Measurements from ENCODE around the gene CCDC28B. TPM values are rescaled to one million over a fixed set of nuclear protein-coding genes. Genes with fewer than 3 reads are reported as not detected.

The CCDC28B gene
- total and polyA plus RNA-seq, 2 of the 13 experiments (the other 11 are each of a cell fraction or from before 2014, with no cell fraction given), result 2.6 to 3.5 TPM

DNA sequence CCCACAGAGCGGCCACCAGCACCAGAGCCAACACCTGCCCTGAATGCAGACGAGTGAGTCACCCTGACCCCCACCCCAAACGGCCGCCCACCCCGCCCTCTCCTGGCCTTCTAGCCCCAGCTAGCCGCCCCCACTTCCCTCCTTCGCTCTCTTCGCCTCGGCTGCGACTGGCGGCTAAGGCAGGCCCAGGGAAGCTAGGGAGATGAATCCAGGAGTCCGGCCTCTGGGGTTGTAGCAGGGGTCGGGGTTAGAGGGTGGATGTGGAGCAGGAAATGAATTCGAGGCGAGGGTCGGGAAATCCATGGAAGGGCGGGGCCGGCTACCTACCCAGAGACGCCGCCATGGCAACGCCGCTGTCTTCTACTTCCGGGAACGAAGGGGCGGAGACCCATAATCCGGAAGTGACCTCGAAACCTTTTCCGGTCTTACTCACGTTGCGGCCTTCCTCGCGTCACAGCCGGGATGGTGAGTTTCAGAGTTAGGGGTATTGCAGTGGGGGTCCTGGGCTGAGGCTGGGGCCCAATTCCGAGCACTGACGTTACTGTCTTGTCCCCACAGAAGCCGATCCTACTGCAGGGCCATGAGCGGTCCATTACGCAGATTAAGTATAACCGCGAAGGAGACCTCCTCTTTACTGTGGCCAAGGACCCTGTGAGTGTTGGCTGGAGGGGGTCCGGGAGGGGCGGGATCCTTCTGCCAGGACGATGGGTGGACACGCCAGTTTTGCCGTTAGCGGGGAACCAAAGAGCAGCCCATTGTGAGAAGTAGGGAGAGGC, 21.8 kb downstream of the CCDC28B start, which contains the start of the genes EIF3I and TMEM234 (continued):
- TF ChIP-seq, protein P1, sequence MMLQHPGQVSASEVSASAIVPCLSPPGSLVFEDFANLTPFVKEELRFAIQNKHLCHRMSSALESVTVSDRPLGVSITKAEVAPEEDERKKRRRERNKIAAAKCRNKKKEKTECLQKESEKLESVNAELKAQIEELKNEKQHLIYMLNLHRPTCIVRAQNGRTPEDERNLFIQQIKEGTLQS (CRISPR knock-in tag; IDR thresholded peaks at IDR 0.05), result no peak
- TF ChIP-seq FOXC1 (CRISPR knock-in tag; IDR thresholded peaks at IDR 0.05; ENCODE audit: borderline replicate concordance), result no peak
- peak; percentile 98 for TF ChIP-seq SAP130 (CRISPR knock-in tag; IDR thresholded peaks at IDR 0.05; ENCODE audit: low read depth)
- TF ChIP-seq, protein P2, sequence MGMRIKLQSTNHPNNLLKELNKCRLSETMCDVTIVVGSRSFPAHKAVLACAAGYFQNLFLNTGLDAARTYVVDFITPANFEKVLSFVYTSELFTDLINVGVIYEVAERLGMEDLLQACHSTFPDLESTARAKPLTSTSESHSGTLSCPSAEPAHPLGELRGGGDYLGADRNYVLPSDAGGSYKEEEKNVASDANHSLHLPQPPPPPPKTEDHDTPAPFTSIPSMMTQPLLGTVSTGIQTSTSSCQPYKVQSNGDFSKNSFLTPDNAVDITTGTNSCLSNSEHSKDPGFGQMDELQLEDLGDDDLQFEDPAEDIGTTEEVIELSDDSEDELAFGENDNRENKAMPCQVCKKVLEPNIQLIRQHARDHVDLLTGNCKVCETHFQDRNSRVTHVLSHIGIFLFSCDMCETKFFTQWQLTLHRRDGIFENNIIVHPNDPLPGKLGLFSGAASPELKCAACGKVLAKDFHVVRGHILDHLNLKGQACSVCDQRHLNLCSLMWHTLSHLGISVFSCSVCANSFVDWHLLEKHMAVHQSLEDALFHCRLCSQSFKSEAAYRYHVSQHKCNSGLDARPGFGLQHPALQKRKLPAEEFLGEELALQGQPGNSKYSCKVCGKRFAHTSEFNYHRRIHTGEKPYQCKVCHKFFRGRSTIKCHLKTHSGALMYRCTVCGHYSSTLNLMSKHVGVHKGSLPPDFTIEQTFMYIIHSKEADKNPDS (CRISPR knock-in tag; IDR thresholded peaks at IDR 0.05), result no peak
- peak; percentile 96 for TF ChIP-seq ELF1 (CRISPR knock-in tag; IDR thresholded peaks at IDR 0.05)
- TF ChIP-seq HNRNPL (IDR thresholded peaks at IDR 0.05; ENCODE audit: low read depth, low read length), result no peak
- no peak for TF ChIP-seq GTF2F1 (IDR thresholded peaks at IDR 0.05; ENCODE audit: low read length)
- peak; percentile 98 for TF ChIP-seq NR2C2 (CRISPR knock-in tag; IDR thresholded peaks at IDR 0.05; ENCODE audit: borderline replicate concordance)
- TF ChIP-seq, protein P3, sequence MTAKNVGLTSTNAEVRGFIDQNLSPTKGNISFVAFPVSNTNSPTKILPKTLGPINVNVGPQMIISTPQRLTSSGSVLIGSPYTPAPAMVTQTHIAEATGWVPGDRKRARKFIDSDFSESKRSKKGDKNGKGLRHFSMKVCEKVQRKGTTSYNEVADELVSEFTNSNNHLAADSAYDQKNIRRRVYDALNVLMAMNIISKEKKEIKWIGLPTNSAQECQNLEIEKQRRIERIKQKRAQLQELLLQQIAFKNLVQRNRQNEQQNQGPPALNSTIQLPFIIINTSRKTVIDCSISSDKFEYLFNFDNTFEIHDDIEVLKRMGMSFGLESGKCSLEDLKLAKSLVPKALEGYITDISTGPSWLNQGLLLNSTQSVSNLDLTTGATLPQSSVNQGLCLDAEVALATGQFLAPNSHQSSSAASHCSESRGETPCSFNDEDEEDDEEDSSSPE (CRISPR knock-in tag; IDR thresholded peaks at IDR 0.05), result no peak
- no peak for TF ChIP-seq ATF7 (IDR thresholded peaks at IDR 0.05)
- TF ChIP-seq ATF7 (CRISPR knock-in tag; IDR thresholded peaks at IDR 0.05), result no peak; the same call in 1 of the 2 replicates
- no peak for TF ChIP-seq ONECUT2 (CRISPR knock-in tag; IDR thresholded peaks at IDR 0.05)
- TF ChIP-seq, protein P4, sequence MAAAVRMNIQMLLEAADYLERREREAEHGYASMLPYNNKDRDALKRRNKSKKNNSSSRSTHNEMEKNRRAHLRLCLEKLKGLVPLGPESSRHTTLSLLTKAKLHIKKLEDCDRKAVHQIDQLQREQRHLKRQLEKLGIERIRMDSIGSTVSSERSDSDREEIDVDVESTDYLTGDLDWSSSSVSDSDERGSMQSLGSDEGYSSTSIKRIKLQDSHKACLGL (CRISPR knock-in tag; IDR thresholded peaks at IDR 0.05), result peak; percentile 28; the same call in 1 of the 2 replicates
- no peak for TF ChIP-seq ZNF205 (CRISPR knock-in tag; IDR thresholded peaks at IDR 0.05)
- TF ChIP-seq ATM (IDR thresholded peaks at IDR 0.05; ENCODE audit: borderline replicate concordance), result no peak
- TF ChIP-seq IRF2 (CRISPR knock-in tag; IDR thresholded peaks at IDR 0.05), result peak; percentile 48; the same call in 1 of the 2 replicates
- no peak for TF ChIP-seq SETDB1 (CRISPR knock-in tag; IDR thresholded peaks at IDR 0.05; ENCODE audit: borderline replicate concordance)
- 0 out of 2 replicates have a peak, but pooled peaks have one; percentile 31 for TF ChIP-seq NFATC3 (CRISPR knock-in tag; IDR thresholded peaks at IDR 0.05)
- TF ChIP-seq ZNF530 (CRISPR knock-in tag; IDR thresholded peaks at IDR 0.05; ENCODE audit: low read depth), result no peak
- TF ChIP-seq, protein P5, sequence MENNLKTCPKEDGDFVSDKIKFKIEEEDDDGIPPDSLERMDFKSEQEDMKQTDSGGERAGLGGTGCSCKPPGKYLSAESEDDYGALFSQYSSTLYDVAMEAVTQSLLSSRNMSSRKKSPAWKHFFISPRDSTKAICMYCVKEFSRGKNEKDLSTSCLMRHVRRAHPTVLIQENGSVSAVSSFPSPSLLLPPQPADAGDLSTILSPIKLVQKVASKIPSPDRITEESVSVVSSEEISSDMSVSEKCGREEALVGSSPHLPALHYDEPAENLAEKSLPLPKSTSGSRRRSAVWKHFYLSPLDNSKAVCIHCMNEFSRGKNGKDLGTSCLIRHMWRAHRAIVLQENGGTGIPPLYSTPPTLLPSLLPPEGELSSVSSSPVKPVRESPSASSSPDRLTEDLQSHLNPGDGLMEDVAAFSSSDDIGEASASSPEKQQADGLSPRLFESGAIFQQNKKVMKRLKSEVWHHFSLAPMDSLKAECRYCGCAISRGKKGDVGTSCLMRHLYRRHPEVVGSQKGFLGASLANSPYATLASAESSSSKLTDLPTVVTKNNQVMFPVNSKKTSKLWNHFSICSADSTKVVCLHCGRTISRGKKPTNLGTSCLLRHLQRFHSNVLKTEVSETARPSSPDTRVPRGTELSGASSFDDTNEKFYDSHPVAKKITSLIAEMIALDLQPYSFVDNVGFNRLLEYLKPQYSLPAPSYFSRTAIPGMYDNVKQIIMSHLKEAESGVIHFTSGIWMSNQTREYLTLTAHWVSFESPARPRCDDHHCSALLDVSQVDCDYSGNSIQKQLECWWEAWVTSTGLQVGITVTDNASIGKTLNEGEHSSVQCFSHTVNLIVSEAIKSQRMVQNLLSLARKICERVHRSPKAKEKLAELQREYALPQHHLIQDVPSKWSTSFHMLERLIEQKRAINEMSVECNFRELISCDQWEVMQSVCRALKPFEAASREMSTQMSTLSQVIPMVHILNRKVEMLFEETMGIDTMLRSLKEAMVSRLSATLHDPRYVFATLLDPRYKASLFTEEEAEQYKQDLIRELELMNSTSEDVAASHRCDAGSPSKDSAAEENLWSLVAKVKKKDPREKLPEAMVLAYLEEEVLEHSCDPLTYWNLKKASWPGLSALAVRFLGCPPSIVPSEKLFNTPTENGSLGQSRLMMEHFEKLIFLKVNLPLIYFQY (CRISPR knock-in tag; IDR thresholded peaks at IDR 0.05; ENCODE audit: borderline replicate concordance), result no peak
- TF ChIP-seq ZBTB3 (CRISPR knock-in tag; IDR thresholded peaks at IDR 0.05; ENCODE audit: borderline replicate concordance, low read depth), result no peak
- TF ChIP-seq ZNF747 (CRISPR knock-in tag; IDR thresholded peaks at IDR 0.05; ENCODE audit: borderline replicate concordance), result no peak
- no peak for TF ChIP-seq MED13 (CRISPR knock-in tag; IDR thresholded peaks at IDR 0.05)
